ENCODE results near the gene TM9SF4.

TM9SF4 gene

GRCh38 chr20:32130352-32130751 lies 20.8 kb downstream of the TM9SF4 start:
- DNase-seq, result no peak

- DNase-seq, result no peak
These were observed 21.5 kb downstream of the TM9SF4 start for GRCh38 chr20:32130965-32131364.

DNA sequence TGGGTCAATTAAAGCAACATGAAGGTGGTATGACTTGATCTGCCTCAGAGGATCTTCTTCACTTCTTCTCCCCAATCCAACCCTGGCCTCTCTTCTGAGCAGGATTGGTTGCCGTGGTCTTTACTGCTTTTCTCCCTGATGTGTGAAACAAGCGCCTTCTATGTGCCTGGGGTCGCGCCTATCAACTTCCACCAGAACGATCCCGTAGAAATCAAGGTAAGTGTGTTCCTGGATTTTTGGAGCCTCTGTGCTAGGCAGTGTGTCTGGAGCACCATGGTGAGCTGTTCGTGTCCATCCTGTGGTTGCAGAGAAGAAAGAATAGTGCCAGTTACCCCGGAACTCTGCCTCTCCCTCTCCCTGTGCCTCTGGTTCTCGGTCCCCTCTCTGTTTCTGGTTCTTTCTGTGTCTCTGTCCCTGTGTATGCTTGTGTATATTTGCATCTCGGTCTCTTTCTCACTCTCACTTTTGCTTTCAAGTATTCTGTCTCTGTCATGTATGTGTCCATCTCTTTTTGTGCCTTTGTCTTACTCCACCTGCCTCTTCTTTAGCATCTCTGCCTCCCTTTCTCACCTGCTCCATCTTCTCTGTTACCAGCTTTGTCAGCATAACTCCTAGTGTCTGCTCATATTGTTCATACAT lies 23.5 kb downstream of the TM9SF4 start:
- no peak for DNase-seq

DNA sequence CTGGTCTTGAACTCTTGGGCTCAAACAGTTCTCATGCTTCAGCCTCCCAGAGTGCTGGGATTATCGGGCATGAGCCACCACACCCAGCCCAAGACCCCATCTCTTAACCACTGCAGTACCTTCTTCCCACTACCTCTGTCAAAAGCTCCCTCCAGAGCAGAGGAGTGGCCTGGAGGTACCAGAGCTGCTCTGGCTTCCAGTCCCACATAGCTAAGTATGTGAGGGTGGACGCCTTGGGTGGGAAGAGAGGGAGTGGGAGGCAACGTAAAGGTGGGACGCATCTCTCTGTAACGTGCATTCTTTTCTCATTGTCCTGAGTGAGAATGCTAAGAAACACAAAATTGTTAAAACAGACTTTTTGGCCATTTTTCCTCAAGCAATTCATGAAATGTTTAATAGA lies 24.5 kb downstream of the TM9SF4 start:
- no peak for DNase-seq

DNA sequence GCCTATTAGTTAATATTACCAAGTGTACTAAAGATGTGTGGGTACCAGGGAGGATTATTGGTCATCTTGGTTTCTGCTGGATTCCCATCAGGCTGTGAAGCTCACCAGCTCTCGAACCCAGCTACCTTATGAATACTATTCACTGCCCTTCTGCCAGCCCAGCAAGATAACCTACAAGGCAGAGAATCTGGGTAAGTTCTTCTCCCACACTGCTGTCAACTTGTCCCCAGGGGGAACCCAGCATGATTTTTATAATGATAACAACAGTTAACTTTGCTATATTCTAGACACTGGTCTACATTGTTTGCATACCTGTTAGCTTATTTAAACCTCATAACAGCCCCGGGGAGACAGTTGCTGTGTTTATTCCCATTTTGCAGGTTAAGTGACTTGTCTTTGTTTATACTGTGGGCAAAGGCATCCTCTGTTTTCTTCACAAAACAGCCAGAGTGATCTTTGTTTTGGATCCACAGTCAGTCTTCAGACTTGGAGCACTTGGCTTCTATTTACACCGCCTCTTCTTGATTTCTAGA lies 26.5 kb downstream of the TM9SF4 start:
- DNase-seq, result no peak

DNA sequence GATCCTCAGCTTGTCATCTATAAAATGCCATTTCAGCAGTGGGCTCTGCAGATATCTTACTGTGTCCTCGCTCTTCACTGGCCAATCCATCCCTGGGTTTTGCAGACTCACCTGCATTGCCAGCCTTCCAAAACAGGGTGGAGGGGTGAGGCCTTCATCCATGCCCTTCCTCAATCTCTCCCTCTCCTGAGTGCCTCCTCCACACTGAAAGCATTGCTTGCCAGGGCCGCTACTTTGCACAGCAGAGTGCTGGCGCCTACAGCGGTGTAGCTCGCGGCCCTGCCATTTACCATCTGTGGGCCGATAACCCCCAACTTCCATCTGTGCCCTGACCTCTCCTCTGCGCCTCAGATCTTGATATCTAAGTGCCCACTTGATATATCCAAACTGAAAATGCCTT lies 29.4 kb downstream of the TM9SF4 start:
- DNase-seq, result no peak

DNA sequence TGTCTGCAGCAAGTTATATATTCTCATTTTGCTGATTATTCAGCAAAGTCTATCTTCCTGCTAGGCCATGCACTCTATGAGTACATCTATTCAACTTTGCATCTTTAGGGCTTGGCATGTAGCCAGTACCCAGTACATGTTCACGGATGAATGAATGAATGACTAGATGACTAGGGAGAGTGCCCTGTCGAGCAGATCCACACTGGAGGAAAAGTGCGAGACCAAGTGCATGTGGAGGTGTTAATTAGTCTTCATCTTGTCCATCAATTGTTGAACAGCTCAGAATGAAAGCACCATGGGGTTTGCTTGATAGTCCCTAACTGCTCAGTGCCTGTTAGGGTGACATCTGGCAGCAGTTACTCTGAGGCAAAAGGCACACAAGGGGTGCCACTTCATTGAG lies 30.4 kb downstream of the TM9SF4 start:
- DNase-seq, result no peak

DNA sequence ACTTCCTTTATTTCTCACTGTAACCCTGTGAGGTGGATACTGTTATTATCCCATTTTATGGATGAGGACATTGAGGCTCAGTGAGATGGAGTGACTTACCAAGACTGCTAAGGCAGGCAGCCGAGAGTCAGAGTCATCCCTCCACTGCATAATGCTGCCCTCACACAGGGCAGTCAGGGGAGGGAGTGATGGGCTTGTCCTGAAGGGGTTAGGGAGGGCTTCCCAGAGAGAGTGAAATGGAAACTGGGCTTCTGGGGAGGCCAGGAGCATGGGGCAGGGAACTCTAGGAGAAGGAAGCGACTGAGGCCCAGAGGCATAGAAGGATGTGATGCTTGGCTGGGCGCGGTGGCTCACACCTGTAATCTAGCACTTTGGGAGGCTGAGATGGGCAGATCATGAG lies 31.1 kb downstream of the TM9SF4 start:
- DNase-seq, result no peak

- no peak for DNase-seq
These were observed 32.0 kb downstream of the TM9SF4 start for GRCh38 chr20:32141465-32141980.

- DNase-seq, result no peak
These were observed 32.6 kb downstream of the TM9SF4 start for GRCh38 chr20:32142088-32142487.

DNA sequence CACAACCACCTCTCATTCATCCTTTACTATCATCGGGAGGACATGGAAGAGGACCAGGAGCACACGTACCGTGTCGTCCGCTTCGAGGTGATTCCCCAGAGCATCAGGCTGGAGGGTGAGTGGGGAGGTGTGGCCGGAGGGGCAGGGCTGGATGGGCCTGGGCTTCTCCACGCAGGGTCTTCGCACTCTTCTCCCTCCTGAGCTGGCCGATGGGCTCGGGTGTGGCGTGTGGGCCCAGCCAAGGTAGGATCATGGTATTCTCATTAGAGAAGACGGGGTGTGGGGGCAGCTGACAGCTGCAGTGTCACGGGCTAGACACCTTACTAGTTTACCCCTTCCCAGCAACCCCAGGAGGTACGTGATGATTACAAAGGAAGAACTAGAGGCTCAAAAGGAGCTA lies 33.5 kb downstream of the TM9SF4 start:
- DNase-seq, result no peak

- no peak for DNase-seq
These were observed 35.6 kb downstream of the TM9SF4 start for GRCh38 chr20:32144898-32145662.

- no peak for DNase-seq
These were observed 40.2 kb downstream of the TM9SF4 start for GRCh38 chr20:32149566-32150170.

GRCh38 chr20:32150291-32150848 lies 40.9 kb downstream of the TM9SF4 start:
- DNase-seq, result no peak

DNA sequence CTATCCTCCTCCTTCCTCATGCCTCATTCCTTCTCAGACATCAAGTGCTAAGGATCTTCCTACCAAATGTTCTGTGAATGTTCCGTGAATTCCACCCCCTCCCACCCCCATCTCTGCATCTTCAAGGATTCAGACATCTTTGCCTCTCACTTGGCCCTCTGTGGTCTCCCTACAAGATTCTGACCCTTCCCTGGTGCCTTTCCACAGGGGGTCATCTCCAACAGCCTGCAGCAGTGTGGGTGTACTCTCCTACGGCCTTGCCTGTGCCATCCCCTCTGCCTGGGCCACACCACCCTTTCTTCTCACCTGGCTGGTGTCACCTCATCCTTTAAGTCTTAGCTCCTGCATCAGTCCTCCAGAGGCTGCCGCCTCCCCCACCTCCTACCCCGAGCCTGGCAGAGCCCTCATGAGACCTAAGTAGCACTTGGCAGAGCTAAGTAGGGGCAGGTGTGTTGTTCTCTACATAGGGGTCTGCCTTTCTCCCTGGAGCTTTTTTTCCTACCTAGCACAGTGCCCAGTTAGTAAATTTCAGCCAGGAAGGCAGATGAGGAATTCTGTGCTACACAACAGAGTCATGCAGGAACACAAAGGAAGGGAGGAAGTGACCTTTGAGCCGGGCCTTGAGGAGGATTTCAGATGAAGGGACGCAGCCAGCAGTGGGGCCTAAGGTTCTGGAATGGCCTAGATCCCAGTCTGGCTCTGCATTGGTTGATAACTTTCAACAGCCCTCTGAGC lies 43.1 kb downstream of the TM9SF4 start:
- DNase-seq, result no peak

- no peak for DNase-seq
These were observed 43.7 kb downstream of the TM9SF4 start for GRCh38 chr20:32153156-32153665.

DNA sequence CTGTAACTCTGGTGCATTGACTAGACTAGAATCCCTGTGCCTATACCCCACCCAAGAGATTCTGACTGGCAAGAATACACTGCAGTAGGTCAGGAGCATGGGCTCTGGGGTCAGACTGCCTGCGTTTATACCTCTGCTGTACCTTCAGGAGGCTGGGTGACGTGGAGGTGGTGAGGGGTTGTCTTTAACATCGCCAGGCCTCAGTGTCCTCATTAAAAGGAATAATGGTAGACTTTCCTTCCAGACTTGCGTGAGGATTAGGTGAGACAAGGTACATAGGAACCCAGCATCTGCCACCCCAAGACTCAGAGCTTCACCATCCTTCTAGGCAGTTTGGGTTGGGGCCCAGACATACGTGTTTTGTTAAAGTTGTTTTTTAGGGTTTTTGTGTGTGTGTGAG lies 44.3 kb downstream of the TM9SF4 start:
- no peak for DNase-seq

DNA sequence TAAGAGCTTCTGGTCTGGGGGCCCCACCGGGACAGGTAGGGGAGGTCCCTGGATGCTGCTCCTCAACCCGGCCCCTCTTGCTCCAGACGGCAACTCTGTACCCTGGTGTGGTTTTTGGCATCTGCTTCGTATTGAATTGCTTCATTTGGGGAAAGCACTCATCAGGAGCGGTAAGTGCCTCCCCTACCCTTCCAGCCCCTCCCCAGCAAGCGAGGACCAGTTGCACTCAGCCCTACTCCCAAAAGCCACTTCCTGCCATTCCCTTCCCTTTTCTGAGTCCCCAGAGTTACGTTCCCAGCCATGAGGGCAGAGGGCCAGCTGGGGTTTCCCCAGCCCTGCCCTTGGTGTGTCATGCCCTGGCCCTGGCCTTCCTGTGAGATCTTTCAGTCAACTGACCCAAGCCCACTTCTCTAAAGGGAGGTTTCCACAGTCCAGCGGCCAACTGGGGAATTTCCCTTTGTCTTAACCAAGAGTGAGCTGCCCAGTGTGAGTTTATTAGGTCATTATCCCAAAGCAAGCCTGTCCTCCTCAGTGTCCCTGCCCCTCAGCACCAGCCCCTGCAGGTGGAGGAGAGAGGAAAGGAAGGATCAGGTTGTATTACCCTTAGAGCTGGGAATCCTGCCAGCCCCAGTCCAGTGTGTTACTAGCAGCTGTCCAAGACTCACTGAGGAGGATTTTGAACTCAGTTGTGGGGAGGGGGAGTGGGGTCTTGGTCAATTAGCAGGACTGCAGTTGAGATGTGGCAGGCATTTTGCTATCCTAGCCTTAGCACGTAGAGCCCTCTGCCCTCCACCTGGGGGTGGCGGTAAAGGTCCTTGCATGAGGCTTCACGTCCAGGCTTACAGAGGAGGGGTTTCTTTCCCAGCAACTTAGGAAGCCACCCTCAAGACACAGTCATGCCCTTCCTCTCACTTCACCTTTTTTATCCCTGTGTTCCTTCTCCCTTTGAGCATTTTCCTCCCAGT lies 45.8 kb downstream of the TM9SF4 start:
- DNase-seq, result peak in 1 of 2 experiments; percentile 23

DNA sequence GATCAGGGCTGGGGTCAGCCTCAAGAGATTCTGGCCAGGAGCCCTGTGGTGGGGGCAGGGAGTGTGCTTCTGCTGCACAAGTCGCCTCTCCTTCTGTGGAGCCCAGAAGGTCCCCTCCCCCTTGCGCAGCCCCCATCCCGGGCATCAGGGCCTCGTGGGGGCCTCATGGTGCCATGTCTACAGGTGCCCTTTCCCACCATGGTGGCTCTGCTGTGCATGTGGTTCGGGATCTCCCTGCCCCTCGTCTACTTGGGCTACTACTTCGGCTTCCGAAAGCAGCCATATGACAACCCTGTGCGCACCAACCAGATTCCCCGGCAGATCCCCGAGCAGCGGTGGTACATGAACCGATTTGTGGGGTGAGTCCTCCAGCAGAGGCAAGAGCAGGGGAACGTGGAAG lies 48.1 kb downstream of the TM9SF4 start:
- no peak for DNase-seq

- no peak for DNase-seq
These were observed 48.8 kb downstream of the TM9SF4 start for GRCh38 chr20:32158351-32158750.

DNA sequence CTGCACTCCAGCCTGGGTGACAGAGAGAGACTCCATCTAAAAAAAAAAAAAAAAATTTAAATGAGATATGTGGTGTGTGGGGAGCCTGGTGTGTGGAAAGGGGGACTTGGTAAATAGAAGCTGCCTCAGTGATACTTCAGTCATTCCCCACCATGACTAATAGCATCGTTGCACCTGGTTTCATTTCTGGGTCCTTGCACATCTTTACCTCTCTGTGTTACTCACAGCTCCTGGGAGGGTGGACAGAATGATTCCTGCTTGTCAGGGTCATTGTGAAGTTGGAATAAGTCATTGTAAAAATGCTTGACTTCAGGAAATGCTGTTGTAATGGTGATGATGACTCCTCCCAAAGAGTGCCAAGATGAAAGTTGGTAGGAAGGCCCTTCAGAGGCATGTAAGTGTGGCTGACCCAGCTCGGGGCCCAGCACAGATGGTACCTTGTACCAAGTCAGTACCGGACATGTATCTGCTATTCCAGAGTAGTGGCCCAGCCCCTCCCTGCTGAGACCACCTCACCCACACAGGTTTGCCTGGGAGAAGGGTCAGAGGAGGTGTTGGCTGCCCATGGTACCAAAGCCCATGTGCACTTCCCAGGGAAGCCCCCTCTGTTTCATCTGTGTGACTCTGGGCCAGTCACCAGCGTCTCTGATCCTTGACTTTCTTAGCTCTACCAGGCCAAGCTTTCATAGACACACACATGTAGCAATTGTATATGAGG lies 49.6 kb downstream of the TM9SF4 start:
- no peak for DNase-seq

Measured in NCI-H446 (cell line).